Iris pigment epithelial cell (primary cell): ENCODE data around the gene SYT6.

ENCODE experiments used
- DNase-seq: peaks from one replicate; pipeline ENCODE4 v3.0.0-alpha.2; 2011; ENCODE audit warnings: low read depth

Gene SYT6

DNA sequence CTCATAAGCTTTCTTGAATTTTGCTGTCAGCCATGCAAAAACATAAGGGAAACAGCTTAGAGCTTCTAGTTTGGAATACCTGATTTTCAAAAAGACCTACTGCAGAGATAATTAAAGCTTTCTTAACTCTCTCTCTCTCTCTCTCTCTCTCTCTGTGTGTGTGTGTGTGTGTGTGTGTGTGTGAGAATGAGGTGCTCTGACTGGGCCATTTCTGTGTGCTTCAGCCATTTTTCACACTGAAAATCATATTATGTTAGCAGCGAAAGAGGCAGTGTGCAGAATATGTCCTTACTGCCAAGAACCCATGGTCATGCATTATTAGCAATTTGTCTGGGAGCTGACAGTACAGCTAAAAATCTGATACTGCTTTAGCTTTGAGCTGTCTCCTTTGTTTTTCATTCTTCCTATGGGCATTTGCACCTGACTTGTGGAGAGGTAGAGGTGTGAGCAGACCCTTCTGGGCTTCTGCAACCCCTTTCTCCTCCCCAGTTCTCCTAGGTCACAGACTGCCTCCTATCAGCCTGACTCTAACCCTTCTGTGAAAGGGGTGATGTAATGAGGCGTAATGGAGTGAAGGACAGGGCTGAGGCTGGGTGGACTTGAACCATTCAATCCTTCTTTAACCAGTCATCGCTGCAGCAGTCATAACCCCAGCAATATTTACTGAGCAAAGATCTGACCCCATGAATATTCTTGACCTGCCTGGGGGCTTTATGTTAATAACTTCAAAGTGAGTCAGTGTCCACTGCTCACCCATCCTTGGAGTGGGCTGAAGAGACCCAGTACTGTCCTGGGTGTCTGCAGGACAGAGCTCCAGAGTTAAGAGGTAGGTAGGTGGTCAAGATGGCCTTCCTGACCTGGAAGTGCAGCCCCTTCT is 61.2 kb downstream of the SYT6 start:
- DNase-seq = no peak

DNA sequence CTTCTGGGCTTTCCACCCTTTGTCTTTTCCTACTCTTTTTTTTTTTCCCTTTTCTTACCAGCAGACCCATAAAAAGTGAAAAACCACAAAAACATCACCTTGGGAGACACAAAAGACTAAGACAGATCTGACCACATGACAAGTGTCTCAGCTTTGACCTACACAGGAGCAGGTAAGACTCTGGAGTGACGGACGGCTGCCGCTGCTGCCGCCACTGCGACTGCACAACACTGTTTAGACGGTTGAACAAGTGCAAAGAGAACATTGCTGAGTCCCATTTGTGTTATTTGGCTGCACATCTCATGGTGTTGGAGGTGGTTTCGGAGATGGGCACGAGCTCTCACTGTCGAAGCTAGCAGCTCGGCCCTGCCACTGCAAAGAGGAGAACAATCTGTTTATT is 62.0 kb downstream of the SYT6 start:
- DNase-seq = no peak

DNA sequence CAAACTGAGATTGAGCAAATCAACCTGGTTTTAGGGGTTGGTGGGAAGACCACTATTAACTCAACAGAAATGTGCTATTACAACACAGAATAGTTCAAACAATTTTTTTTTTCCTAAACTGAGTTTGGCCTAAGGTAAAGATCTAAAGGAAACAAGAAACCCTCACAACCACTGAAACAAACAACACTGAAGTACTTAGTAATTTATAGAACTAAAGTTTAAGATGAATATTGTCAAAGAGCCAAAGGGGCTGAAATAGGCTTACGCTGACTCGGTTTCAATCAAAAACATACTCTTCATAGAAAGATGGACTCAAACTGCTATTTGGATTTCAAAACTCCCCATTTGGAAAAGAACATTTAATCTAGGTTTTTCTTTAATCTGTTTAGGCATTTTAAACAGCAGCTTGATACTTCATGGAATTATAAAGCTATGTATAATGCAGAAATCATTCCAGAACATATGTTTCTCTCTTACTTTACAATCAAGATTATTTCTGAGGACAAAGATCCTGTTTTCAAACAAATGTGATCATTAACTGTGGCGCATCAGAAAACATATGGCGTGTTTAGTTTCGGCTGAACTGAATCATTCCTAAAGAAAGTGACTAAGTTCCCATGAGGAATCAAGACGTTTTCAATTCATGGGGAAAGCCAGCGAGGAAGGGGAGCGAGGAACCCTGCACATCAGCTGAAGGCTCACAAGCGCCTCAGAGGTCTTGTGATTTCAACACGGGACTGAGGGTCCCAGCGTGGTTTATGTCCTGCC is 62.7 kb downstream of the SYT6 start:
- DNase-seq = no peak

DNA sequence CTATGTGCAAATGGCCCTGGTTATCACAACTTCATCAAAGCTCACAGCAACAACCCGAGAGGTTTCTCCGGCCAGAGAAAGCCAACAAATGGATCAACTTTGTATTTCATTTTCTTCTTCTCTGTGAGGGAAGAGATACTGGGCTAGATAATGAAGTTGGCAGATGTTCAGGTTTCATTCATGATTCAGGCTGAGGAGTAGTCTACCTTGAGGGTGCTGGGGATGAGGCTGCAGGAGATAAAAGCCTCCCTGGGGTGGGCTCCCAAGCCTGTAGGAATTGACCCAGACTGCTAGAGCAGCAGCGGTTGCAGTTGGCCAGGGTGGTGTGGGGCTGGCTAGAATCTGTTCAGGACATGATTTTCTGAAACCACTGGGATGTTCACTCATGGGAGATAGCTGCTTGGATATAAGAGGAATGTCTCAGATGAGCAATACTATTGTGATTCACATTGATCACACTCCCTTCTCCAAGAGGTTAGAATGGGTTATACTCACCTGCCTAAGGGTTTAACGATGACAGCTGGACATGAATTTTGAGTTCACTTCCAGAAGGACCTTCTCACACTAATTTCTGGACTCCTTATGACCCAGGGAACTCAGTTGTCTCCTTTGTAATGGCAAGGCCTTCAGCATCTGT is 64.0 kb downstream of the SYT6 start:
- DNase-seq = no peak

DNA sequence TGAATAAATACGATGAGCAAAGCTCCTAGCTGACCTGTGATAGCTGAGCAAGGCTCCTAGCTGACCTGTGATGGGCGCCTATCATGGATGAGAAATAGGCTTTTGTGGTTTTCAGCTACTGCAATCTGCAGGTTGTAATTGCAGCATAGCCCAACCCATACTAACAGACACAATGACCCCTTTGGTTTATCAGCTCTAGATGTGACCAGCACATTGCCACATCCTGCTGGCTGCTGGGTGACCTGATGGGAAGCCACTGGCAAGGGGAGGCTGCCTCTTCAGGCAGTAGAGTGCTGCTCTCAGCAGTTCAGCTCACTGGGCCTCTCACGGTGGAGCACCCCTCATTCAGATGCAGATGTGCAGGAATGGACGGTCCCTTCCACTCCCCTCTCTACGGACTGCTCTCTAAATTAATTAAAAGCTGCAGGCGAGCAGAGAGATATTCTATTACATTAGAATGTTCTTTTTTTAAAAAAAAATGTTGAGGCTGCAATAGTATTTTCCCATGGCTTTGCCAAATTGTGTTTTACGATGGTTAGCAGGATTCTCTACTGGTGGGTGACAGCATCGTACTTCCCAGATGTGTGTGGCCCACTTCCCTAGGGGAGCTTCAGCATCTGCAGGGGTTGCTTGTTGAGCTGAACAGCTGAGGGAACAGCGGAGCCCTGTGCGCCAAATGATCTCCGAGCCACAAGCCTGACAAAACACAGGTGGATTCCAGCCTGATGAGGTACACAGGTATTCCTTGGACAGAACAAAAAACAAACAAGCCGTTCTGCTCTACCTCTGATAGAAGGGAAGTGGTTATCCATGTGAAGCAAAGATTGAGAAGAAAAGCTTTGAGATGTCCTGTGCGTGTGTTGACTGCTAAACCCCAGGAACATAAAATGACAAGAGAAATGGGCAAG is 65.0 kb downstream of the SYT6 start:
- no peak for DNase-seq

DNA sequence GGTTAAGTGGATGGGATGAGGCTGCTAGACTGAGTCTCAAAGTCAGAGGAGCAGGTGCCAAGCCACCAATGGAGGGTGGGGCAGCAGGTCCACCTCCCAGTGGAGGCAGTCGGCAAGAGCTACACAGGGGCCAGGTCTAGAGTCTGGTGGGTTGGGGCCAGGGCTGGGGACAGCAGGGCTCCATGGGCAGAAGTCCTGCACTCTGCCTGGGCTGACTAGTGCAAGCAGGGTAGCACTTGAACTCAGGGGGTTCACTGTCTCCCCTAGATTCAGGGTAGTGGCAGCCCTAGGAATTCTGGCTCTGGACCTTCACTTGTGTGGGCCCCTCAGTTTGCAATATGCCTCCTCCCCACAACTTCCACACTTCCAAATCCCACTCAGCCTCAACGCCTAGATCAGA is 66.2 kb downstream of the SYT6 start:
- DNase-seq = no peak

DNA sequence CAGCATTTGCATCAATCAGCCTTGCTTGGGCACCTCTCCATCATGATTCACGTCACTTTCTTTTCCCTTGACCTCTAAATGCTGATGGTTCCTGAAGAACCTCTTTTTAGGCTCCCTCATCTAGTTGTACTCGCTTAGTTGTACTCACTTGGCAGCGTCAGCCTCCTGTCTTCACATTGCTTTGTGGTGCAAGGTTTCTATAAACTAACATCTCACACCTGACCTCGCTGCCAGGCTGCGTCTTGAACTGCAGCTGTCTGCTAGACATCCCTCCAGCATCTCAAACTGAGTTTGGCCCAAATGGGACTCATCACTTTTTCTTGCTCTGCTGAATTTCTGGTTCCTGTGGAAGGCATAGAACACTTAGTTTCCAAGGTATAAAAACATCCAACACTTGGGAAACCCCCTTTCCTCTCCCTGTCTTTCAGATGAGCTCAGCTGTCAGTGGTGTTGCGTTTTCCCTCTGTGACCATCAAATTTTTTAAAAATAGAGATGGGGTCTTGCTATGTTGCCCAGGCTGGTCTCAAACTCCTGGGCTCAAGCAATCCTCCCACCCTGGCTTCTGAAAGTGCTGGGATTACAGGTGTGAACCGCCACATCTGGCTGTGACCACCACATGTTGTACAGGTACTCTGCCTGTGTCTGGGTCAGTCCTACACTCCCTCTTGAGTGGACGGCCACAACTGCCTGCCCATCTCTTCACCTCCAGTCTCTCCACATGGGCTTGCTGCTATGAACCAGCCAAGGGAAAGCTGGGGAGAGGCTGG is 66.9 kb downstream of the SYT6 start:
- no peak for DNase-seq

DNA sequence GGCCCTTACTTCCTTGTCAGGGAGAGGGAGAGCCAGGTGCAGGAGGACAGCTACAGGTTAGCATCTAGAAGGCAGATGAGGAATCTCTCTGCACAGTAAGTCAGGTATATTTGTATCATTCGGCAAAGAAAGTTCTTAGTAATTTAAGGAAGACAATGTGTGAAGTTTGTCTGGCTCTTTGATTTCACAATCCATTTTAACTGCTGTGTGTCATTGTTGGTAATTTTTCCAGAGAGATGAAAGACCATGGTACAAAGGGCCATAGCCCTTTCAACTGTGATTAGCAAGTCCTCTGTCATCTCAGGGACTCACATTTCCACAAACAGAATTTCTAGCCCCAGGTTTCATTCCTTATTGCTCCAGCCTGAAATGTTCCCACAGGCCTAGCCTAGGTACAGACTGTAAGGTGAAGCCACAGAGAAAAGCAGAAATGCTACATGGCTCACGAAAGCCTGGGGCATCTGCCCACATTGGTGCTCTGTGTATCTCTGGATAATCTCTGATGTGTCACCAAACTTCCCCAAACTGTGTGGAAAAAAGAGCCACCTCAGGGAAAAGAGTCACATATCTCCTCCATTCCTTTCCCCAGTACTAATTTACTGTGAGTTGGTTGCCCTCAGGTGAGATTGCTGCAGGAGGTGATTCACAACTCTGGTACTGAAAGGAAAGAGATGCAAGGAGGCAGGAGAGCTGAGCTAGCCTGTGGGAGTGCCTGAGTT is 70.6 kb downstream of the SYT6 start:
- no peak for DNase-seq

DNA sequence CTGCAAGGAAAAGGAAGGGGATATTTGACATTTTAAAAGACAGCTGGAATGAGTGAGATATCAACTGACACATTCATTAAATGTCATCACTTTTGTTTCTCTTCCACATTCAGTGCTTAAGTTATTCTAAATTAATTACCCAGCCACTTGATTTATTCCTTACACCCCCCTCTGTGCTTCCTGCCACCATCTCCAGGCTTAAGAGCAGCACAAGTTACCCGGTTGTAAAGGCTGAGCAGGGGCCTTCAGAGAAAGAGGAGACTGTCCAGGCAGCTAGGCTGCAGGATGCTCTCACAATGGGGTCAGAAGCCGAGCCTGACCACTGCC is 71.4 kb downstream of the SYT6 start:
- DNase-seq = no peak

DNA sequence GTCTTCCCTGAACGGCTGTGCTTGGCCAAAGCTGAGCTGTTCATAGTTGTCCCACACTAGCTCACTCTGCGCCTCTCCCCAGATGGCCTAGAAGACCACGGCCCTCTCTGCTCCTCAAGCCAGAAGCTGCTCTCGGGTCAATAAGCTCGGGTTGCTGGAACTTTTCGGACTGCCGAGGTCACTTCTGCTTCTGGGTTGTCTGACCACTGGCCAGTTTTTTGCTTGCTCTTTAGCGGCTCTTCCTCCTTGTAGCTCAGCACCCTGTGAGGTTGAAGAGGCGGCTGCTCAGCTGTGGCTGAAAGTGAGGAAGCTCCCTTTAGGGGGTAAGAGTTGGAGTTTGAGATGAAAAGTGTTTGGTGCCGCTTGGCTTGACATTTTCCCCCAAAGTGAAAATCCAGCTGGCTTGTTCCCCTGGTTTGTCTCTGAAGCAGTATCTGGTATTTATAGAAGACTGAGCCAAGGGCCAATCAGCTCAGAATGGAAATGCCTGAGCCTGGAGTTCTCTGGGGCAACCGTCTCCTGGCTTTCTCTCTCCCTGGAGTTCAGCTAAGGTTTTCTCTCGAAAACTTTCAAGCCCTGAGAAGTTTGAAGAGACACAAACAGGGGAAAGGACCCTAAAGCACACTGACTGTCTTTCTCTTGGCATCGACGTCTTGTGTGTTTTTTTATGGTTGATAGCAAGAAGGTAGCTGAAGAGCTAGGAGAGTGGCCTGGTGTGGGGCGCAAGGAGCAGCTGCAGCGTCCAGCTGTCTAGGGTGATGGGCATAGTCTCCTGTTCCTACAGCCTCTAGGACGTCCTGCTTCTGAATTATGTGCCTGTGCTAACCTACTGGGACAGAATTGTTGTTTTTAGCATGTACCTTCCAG is 72.0 kb downstream of the SYT6 start:
- no peak for DNase-seq

DNA sequence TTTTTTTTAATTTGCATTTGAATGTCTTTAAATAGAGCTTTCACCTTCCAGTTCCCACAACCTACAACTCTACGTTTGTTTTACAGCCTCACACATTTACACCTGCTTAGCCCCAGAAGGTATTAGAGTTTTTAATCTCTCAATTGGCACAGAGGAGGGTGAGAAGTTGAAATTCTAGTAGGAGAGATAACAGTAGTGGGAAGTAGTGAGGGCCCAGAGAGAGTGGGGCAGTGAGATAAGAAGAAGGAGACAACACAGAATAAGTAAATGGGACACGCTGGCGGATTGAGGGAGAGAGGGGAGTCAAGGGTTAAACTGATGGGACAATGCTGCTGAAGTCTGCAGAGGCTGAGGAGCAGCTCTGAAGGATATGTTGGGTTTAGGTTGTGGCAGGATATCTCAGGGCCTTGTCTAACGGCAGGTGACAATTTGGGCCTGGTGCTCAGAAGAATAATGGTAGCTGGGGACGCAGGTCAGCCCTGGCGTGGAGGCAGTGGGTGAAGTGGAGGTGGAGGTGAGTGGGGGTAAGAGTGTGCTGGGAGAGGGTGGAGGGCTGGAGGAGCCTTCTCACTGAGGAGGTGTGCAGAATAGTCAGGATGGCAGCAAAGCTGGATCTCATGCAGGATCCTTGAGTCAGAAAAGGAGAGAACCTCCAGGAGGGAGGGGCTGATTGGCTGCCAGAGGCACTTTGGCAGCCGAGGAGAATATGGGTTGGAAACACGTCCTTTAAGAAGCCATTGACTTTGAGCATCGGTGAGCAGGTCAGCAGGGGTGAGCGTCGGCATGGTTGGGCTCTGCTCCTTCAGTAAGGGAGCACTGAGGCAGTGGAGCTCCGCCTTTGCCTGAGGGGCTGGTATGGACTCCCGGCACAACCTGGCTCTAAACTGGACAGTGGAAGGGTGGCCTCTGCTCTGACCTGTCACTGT is 72.9 kb downstream of the SYT6 start:
- DNase-seq = no peak

DNA sequence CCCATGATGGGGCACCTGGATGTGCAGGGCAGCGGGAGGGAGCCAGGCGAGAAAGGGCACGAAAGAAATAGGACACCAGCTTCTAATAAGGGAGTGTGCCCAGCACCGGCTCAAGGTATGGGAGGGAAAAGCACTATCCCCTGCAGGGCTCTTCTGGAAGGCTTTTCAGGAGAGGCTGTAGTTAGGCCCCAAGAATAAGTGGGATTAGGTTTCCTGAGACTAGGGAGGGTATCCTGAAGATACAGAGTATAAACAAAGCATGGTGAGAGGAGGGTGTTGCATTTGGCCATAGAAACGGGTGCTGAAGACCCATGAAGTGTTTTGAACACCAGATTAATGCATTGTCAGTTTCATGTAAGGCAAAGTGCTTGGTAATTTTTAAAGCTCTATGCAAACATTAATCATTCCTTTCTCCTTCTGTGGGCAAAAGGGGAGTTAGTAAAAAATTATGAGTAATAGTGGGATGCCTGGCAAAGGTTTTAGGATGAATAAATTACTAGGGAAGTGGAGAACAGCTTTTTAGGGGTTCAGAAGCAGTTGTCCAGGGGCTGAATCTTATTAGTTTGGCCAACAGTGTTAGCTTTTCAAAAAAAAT is 74.0 kb downstream of the SYT6 start:
- DNase-seq = no peak

DNA sequence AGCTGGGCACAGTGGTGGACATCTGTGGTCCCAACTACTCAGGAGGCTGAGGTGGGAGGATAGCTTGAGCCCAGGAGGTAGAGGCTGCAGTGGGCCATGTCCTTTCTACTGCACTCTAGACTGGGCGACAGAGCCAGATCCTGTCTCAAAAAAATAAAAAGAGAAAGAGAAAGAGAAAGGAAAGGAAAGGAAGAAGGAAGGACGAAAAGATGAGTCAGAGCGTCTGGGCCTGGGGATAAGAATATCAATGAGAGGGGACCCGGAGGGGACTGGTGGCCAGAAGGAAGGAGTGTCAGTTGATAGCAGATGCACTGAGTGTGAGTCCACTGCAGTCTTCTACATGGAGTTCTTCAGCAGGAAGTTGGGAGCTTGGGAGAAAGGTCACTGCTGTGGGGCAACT is 75.6 kb downstream of the SYT6 start:
- no peak for DNase-seq

DNA sequence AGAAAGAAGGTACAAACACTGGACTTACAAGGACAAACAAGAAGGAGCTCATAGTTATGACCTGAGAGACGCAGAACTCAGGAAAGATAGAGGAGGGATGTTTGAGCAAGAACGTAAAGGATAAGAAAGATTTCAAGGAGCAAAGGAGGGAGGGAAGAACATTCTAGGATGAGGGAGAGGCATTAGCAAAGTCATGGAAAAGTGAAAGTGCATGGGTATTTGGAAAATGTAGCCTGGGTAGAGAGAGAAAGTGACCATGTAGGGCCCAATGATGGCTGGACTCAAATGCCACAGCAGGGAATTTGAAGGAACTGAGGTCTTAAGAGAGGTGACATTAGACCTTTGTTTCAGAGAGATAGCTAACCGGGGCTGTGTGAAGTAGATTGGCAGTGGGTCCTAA is 76.5 kb downstream of the SYT6 start:
- DNase-seq = no peak

DNA sequence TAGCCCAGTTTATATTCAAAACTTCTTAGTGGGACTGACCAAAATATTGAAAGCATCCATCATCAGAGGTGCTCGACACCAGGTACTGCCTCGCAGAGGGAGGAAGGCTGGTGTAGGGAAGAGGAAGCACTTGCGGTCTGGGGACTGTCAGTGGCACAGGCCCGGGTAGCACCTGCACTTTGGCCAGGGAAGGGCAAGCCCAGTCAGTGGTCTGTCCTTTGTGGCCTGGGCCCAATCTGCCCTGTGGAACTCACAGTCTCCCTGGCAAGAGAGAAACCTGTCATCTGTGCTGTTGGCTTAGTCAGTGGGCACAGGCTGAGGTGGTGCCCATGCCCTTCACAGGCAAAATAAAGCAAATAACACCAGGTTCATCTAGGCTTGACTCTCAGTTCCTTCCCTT is 77.4 kb downstream of the SYT6 start:
- DNase-seq = no peak

DNA sequence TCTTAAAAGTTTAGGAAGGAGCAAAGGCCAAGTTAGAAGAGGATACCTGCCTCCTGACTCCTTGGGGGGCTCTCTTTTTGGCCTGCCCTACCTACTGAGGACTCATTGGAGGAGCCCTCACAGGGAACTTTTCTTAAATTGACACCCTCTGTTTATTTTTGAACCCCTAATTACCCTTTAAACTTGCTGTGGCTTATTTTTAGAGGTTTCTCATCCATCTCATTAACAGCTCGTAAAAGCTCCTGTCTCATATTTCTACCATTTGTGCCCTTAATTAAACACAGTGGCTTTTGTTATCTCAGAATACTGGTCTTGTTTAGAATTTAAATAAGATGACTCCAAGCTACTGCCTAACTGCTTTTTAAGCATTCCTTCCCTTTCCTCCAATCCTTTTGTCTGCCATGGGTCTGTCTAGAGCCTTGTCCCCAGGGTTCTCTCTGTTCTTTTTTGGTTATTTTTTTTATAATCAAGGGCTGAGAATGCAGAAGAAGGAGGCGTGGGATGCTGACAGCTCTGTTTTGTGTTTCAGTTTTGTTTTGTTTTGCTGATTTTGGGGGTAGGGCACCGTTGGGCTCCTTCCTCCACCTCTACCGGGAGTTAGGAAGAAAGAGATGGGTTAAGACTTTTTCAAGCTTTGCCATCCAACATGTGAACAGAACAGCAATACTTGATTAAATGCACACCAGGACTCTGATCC is 78.0 kb downstream of the SYT6 start:
- no peak for DNase-seq

DNA sequence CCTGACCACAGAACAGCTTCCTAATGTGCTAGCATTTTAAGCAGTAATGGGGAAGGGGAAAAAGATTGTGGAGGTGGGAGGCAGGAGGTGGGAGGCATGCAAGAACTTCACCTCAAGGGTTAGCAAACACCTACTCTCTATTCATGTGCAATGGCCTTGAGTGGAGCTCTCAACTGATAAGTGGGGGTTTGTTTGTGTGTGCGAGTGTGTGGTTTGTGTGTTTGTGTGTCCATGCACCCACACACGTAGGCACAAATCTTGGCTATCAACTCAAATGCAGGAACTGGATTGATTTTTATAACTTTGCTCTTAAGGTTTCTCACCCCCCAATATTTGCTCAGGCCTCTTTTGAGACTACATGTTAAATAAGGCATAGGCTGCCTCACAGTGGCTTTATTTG is 78.6 kb downstream of the SYT6 start:
- no peak for DNase-seq

DNA sequence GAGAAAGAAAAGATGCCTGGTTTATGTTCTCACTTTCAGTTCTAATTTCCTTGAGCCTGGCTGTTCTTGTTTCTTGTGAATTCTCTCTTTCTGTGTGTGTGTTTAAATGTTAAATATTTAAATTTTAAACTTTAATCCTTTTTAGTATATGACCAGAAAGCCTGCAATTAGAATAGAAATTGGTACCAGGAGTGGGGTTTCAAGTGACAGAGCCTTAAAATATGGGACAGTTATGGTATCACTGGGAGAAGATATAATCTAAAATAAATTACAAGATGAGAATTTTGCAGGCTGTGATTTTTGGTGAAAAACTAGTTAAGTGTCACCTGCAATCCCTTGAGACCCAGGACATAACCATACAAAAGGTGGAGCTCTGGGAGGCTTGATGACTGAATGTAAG is 81.4 kb downstream of the SYT6 start:
- no peak for DNase-seq
